ENCODE data around the gene KDM4E.
"Not testable (repeated sequence)": the region's sequence is repeated elsewhere in the genome, so short reads cannot be mapped to it uniquely, and the experiment has no call there.

The KDM4E gene

GRCh38 chr11:95024958-95025357, at the start of gene KDM4E:
KDM4E (plus strand) TSS chr11:95025258; CDS start chr11:95025558, 300 bp downstream.
- DNase-seq, result no peak

GRCh38 chr11:94975599-94975998, 49.5 kb upstream of the KDM4E start:
- DNase-seq, result no peak

GRCh38 chr11:94987378-94987777, 37.7 kb upstream of the KDM4E start:
- no peak for DNase-seq

GRCh38 chr11:94988748-94989147, 36.3 kb upstream of the KDM4E start:
- DNase-seq, result no peak

- DNase-seq, result no peak
Observed at GRCh38 chr11:94993400-94993943, 31.6 kb upstream of the KDM4E start.

GRCh38 chr11:94997437-94997836, 27.6 kb upstream of the KDM4E start:
- no peak for DNase-seq

GRCh38 chr11:94998285-94998684, 26.8 kb upstream of the KDM4E start:
- no peak for DNase-seq

- no peak for DNase-seq
Observed at GRCh38 chr11:95003716-95004115, 21.3 kb upstream of the KDM4E start.

- DNase-seq, result no peak
Observed at GRCh38 chr11:95005642-95006041, 19.4 kb upstream of the KDM4E start.

- no peak for DNase-seq
Observed at GRCh38 chr11:95011376-95011775, 13.7 kb upstream of the KDM4E start.

- DNase-seq, result no peak
Observed at GRCh38 chr11:95014184-95014821, 10.8 kb upstream of the KDM4E start.

GRCh38 chr11:95016139-95016538, 8.9 kb upstream of the KDM4E start:
- no peak for DNase-seq

- not testable (repeated sequence) for DNase-seq
Observed at GRCh38 chr11:95021468-95021867, 3.6 kb upstream of the KDM4E start.

GRCh38 chr11:95025594-95025993, 536 bp downstream of the KDM4E start:
- DNase-seq, result not testable (repeated sequence)

- DNase-seq, result no peak
Observed at GRCh38 chr11:95028357-95028756, 3.3 kb downstream of the KDM4E start.

GRCh38 chr11:95033051-95033450, 8.0 kb downstream of the KDM4E start:
- DNase-seq, result no peak

GRCh38 chr11:95035316-95035715, 10.3 kb downstream of the KDM4E start:
- no peak for DNase-seq

GRCh38 chr11:95037356-95038035, 12.4 kb downstream of the KDM4E start:
- DNase-seq, result not testable (repeated sequence)

GRCh38 chr11:95042239-95042638, 17.2 kb downstream of the KDM4E start:
- DNase-seq, result no peak

GRCh38 chr11:95042906-95043305, 17.8 kb downstream of the KDM4E start:
- DNase-seq, result no peak

- no peak for DNase-seq
Observed at GRCh38 chr11:95044010-95044409, 19.0 kb downstream of the KDM4E start.

GRCh38 chr11:95045812-95046211, 20.8 kb downstream of the KDM4E start:
- no peak for DNase-seq

- DNase-seq, result not testable (repeated sequence)
Observed at GRCh38 chr11:95049122-95049521, 24.1 kb downstream of the KDM4E start, which contains the start of gene KDM4F. KDM4F (plus strand) TSS chr11:95049422.

- DNase-seq, result no peak
Observed at GRCh38 chr11:95050595-95051202, 25.6 kb downstream of the KDM4E start.

Data from NCI-H1930 (cell line).